Measurements from ENCODE around the gene FBXO36. TPM values are rescaled to one million over a fixed set of nuclear protein-coding genes. Genes with fewer than 3 reads are reported as not detected.

Gene FBXO36
- total and polyA plus RNA-seq, 4 donors = 0.56 to 1.3 (median 0.69) TPM

DNA sequence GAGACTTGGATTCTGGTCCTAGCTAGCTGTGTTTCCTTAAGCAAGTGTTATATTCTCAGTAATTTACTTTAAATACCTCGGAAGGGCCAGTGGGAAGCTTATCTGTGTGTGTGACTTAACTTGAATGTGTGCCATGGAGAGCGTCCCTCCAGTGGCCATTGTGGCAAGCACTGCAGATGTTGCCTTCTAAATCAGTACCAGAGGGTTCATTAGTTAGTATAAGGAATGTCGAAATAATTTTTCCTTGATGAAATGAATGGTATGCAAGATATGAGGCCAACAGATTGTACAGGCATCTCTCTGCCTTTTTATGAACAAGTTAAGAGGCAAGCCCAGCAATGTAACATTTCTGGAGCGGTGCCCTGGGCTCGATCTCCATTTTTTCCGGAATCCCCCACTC is 52.0 kb downstream of the FBXO36 start:
- Histone ChIP-seq H3K27me3 (ENCODE audit: control insufficient read depth in 4 of 4, insufficient read depth in 4 of 4, low read length in 3 of 4) (no peaks in the 10 kb centered on the region), H3K9me3 (ENCODE audit: control insufficient read depth in 4 of 4, low read length in 3 of 4) (no peaks in the 10 kb centered on the region), H3K4me3 (ENCODE audit: low read depth in 1 of 3, low read length in 3 of 3) (no peak overlapping the region), H3K4me1 (ENCODE audit: control insufficient read depth in 4 of 4, insufficient read depth in 4 of 4, low read length in 3 of 4) (no peaks in the 10 kb centered on the region), H3K27ac (ENCODE audit: low read depth in 1 of 2, low read length in 2 of 2) (no peak overlapping the region), H3K36me3 (ENCODE audit: control insufficient read depth in 4 of 4, insufficient read depth in 3 of 4, low read depth in 1 of 4, low read length in 3 of 4) (no peaks in the 10 kb centered on the region), H3K9ac (ENCODE audit: low read depth in 1 of 2, low read length in 2 of 2) (no peak overlapping the region)
- TF ChIP-seq RAD21 (IDR thresholded peaks at IDR 0.05) (peak in 1 of 2 donors; percentile 22), FOXA1 (IDR thresholded peaks at IDR 0.05) (no peak)
- TF ChIP-seq, protein P1, sequence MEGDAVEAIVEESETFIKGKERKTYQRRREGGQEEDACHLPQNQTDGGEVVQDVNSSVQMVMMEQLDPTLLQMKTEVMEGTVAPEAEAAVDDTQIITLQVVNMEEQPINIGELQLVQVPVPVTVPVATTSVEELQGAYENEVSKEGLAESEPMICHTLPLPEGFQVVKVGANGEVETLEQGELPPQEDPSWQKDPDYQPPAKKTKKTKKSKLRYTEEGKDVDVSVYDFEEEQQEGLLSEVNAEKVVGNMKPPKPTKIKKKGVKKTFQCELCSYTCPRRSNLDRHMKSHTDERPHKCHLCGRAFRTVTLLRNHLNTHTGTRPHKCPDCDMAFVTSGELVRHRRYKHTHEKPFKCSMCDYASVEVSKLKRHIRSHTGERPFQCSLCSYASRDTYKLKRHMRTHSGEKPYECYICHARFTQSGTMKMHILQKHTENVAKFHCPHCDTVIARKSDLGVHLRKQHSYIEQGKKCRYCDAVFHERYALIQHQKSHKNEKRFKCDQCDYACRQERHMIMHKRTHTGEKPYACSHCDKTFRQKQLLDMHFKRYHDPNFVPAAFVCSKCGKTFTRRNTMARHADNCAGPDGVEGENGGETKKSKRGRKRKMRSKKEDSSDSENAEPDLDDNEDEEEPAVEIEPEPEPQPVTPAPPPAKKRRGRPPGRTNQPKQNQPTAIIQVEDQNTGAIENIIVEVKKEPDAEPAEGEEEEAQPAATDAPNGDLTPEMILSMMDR (IDR thresholded peaks at IDR 0.05; ENCODE audit: low read depth, low read length, missing input control) = no peak
- no peak for DNase-seq (ENCODE audit: low spot score)
- 77% methylated on average over 6 of the region's 6 CpGs for WGBS

GRCh38 chr2:229980431-229981184 is 58.3 kb downstream of the FBXO36 start:
- TF ChIP-seq YY1 (IDR thresholded peaks at IDR 0.05) (no peak), FOXA1 (IDR thresholded peaks at IDR 0.05) (no peak), NR2F2 (IDR thresholded peaks at IDR 0.05) (no peak)
- TF ChIP-seq, protein P2, sequence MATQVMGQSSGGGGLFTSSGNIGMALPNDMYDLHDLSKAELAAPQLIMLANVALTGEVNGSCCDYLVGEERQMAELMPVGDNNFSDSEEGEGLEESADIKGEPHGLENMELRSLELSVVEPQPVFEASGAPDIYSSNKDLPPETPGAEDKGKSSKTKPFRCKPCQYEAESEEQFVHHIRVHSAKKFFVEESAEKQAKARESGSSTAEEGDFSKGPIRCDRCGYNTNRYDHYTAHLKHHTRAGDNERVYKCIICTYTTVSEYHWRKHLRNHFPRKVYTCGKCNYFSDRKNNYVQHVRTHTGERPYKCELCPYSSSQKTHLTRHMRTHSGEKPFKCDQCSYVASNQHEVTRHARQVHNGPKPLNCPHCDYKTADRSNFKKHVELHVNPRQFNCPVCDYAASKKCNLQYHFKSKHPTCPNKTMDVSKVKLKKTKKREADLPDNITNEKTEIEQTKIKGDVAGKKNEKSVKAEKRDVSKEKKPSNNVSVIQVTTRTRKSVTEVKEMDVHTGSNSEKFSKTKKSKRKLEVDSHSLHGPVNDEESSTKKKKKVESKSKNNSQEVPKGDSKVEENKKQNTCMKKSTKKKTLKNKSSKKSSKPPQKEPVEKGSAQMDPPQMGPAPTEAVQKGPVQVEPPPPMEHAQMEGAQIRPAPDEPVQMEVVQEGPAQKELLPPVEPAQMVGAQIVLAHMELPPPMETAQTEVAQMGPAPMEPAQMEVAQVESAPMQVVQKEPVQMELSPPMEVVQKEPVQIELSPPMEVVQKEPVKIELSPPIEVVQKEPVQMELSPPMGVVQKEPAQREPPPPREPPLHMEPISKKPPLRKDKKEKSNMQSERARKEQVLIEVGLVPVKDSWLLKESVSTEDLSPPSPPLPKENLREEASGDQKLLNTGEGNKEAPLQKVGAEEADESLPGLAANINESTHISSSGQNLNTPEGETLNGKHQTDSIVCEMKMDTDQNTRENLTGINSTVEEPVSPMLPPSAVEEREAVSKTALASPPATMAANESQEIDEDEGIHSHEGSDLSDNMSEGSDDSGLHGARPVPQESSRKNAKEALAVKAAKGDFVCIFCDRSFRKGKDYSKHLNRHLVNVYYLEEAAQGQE (IDR thresholded peaks at IDR 0.05) = peak; percentile 88
- peak overlapping the region in 1 of 2 donors; percentile 3 for H3K27ac ChIP-seq (ENCODE audit: low read depth in 1 of 2, low read length in 2 of 2)

GRCh38 chr2:229993236-229993635 is 70.9 kb downstream of the FBXO36 start:
- DNase-seq (ENCODE audit: low spot score) = no peak
- H3K4me1 ChIP-seq (ENCODE audit: control insufficient read depth in 4 of 4, insufficient read depth in 4 of 4, low read length in 3 of 4) = no peaks in the 10 kb centered on the region
- TF ChIP-seq JUND (IDR thresholded peaks at IDR 0.05) (no peak), YY1 (IDR thresholded peaks at IDR 0.05) (no peak), ATF3 (IDR thresholded peaks at IDR 0.05) (no peak)
- H3K9ac ChIP-seq (ENCODE audit: low read depth in 1 of 2, low read length in 2 of 2) = no peak overlapping the region
- no peak overlapping the region for H3K4me3 ChIP-seq (ENCODE audit: low read depth in 1 of 3, low read length in 3 of 3)
- no peaks in the 10 kb centered on the region for H3K27me3 ChIP-seq (ENCODE audit: control insufficient read depth in 4 of 4, insufficient read depth in 4 of 4, low read length in 3 of 4)
- no peaks in the 10 kb centered on the region for H3K9me3 ChIP-seq (ENCODE audit: control insufficient read depth in 4 of 4, low read length in 3 of 4)
- WGBS = 94% methylated on average over 6 of the region's 6 CpGs
- H3K36me3 ChIP-seq (ENCODE audit: control insufficient read depth in 4 of 4, insufficient read depth in 3 of 4, low read depth in 1 of 4, low read length in 3 of 4) = no peaks in the 10 kb centered on the region
- no peak overlapping the region for H3K27ac ChIP-seq (ENCODE audit: low read depth in 1 of 2, low read length in 2 of 2)

More at GRCh38 chr2:229980431-229981184, 58.3 kb downstream of the FBXO36 start:
- no peaks in the 10 kb centered on the region for H3K27me3 ChIP-seq (ENCODE audit: control insufficient read depth in 4 of 4, insufficient read depth in 4 of 4, low read length in 3 of 4)
- no peak overlapping the region for H3K9ac ChIP-seq (ENCODE audit: low read depth in 1 of 2, low read length in 2 of 2)
- H3K36me3 ChIP-seq (ENCODE audit: control insufficient read depth in 4 of 4, insufficient read depth in 3 of 4, low read depth in 1 of 4, low read length in 3 of 4) = no peaks in the 10 kb centered on the region
- 44% methylated on average over 7 of the region's 7 CpGs for WGBS
- no peak overlapping the region for H3K4me3 ChIP-seq (ENCODE audit: low read depth in 1 of 3, low read length in 3 of 3)
- no peaks in the 10 kb centered on the region for H3K9me3 ChIP-seq (ENCODE audit: control insufficient read depth in 4 of 4, low read length in 3 of 4)
- no peak for DNase-seq (ENCODE audit: low spot score)
- H3K4me1 ChIP-seq (ENCODE audit: control insufficient read depth in 4 of 4, insufficient read depth in 4 of 4, low read length in 3 of 4) = peaks cover 0 to 3% (median 3%) of the 10 kb centered on the region in 4 donors
